Breast epithelium (tissue), 4 donors: ENCODE results near the gene ACSL1. TPM values are rescaled to one million over a fixed set of nuclear protein-coding genes. Genes with fewer than 3 reads are reported as not detected.

Experiments used
- DNase-seq, 2 donors: peaks; one replicate each; pipeline ENCODE4 v3.0.0-alpha.2; 2019; ENCODE audit warnings: low spot score in 2 of 2
- H3K27ac ChIP-seq, 2 donors: fragments of 200-600 bp; sonication (generic) in 1 of 2; one replicate each; pipeline ENCODE4 v1.5.1; 2016 to 2019; ENCODE audit warnings: mild to moderate bottlenecking in 1 of 2
- H3K27me3 ChIP-seq, 2 donors: fragments of 200-600 bp; sonication (generic) in 1 of 2; one replicate each; pipeline versions ENCODE4 v1.5.1 to v1.6.0; 2017 to 2019; ENCODE audit warnings: control low read depth in 1 of 2, mild to moderate bottlenecking in 1 of 2
- H3K36me3 ChIP-seq: fragments of 200-600 bp; one replicate; pipeline ENCODE4 v1.5.1; 2019
- H3K4me1 ChIP-seq, 2 donors: fragments of 200-600 bp; sonication (generic); one replicate each; pipeline ENCODE4 v1.5.1; 2016 to 2019; ENCODE audit warnings: control low read depth in 1 of 2
- H3K4me3 ChIP-seq, 3 donors: fragments of 200-600 bp; sonication (generic); 1 replicate in 2 of 3; 2 replicates in 1 of 3; pipeline ENCODE4 v1.5.1; 2016 to 2019; ENCODE audit warnings: mild to moderate bottlenecking in 3 of 3, moderate library complexity in 2 of 3
- H3K9me3 ChIP-seq, 2 donors: fragments of 200-600 bp; sonication (generic) in 1 of 2; one replicate each; pipeline ENCODE4 v1.5.1; 2016 to 2019; ENCODE audit warnings: control low read depth in 1 of 2
- CTCF ChIP-seq, 3 donors: fragments of 450-650 bp; IDR thresholded peaks; one replicate each; pipeline ENCODE4 v1.5.1; 2016 to 2017; ENCODE audit warnings: antibody characterized with exemption in 3 of 3, mild to moderate bottlenecking in 3 of 3, moderate library complexity in 3 of 3
- POLR2A ChIP-seq: fragments of 450-650 bp; IDR thresholded peaks from one replicate; pipeline ENCODE4 v1.6.1; 2016; ENCODE audit warnings: antibody characterized with exemption, mild to moderate bottlenecking, moderate library complexity
- POLR2AphosphoS5 ChIP-seq, 3 donors: sonication (generic); formaldehyde crosslinking; IDR thresholded peaks; one replicate each; pipeline ENCODE4 v1.6.1; 2017; ENCODE audit warnings: antibody characterized with exemption in 3 of 3
- intact Hi-C: fragments of 100-400 bp; cut with DNase I; formaldehyde crosslinking; loops from one replicate; pipeline ENCODE4 v1.15.1; 2023; ENCODE audit warnings: low total_unique reads
- total RNA-seq, 3 donors: library from RNA; depleted of rRNA; stranded (reverse); fragments of >200 nt; gene quantifications; one replicate each; pipeline ENCODE4 v1.1.0, GENCODE V29; 2016

ACSL1 gene
- total RNA-seq, 3 donors from 2014 or later, result 167 to 797 (median 254) TPM

- intact Hi-C loops, result no loop called here
- H3K4me3 ChIP-seq, result no peak overlapping the region
- H3K36me3 ChIP-seq, result no peaks in the 10 kb centered on the region
- no peaks in the 10 kb centered on the region for H3K4me1 ChIP-seq
- TF ChIP-seq POLR2A (no peak), CTCF (IDR thresholded peaks at IDR 0.05) (no peak), POLR2AphosphoS5 (IDR thresholded peaks at IDR 0.05) (no peak)
- H3K27me3 ChIP-seq, result no peaks in the 10 kb centered on the region
- H3K9me3 ChIP-seq, result no peaks in the 10 kb centered on the region
- H3K27ac ChIP-seq, result no peak overlapping the region
- DNase-seq, result no peak
These were observed 98.3 kb downstream of the ACSL1 start for GRCh38 chr4:184727430-184727829.

DNA sequence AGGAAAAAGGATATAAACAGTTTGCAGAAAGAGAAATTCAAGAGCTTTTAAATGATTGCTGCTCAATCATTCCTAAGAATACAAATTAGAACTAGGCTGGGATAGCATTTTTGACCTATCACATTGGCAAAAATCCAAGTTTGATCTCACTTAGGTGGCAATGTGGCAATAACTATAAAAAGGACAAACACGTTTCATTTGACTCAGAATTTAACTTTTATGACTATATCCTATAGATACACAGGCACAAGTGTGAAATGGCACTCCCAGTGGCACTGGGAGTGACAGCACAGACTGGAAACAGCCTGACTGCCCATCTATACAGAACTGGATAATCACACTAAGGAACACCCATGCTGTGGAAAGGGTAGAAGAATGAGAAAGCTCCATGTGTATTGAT, 103.0 kb downstream of the ACSL1 start:
- no peaks in the 10 kb centered on the region for H3K36me3 ChIP-seq
- intact Hi-C loops, result no loop called here
- no peak overlapping the region for H3K27ac ChIP-seq
- H3K4me1 ChIP-seq, result no peaks in the 10 kb centered on the region
- no peak for DNase-seq
- H3K4me3 ChIP-seq, result no peak overlapping the region
- H3K9me3 ChIP-seq, result peaks cover 0 to 6% of the 10 kb centered on the region in 2 donors
- TF ChIP-seq POLR2AphosphoS5 (IDR thresholded peaks at IDR 0.05), result no peak
- no peak for TF ChIP-seq POLR2A
- no peak for TF ChIP-seq CTCF (IDR thresholded peaks at IDR 0.05)
- no peaks in the 10 kb centered on the region for H3K27me3 ChIP-seq

DNA sequence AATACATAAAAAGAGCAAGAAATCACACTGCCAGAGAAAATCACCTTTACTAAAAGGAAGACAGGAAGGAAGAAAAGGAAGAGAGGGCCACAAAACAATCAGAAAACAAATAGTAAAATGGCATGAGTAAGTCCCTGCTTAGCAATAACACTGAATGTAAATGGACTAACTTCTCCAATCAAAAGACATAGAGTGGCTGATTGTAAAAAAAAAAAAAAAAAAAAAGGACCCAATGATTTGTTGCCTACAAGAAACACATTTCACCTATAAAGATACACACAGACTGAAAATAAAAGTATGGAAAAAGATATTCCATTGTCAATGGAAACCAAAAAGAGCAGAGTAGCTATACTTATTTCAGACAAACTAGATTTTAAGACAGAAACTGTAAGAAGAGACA, 104.5 kb downstream of the ACSL1 start:
- Histone ChIP-seq H3K27ac (no peak overlapping the region), H3K36me3 (no peaks in the 10 kb centered on the region), H3K4me1 (no peaks in the 10 kb centered on the region), H3K4me3 (no peak overlapping the region), H3K9me3 (peaks cover 0 to 6% of the 10 kb centered on the region in 2 donors), H3K27me3 (no peaks in the 10 kb centered on the region)
- TF ChIP-seq POLR2AphosphoS5 (IDR thresholded peaks at IDR 0.05), result no peak
- TF ChIP-seq POLR2A, result no peak
- no peak for TF ChIP-seq CTCF (IDR thresholded peaks at IDR 0.05)
- intact Hi-C loops, result no loop called here
- no peak for DNase-seq

DNA sequence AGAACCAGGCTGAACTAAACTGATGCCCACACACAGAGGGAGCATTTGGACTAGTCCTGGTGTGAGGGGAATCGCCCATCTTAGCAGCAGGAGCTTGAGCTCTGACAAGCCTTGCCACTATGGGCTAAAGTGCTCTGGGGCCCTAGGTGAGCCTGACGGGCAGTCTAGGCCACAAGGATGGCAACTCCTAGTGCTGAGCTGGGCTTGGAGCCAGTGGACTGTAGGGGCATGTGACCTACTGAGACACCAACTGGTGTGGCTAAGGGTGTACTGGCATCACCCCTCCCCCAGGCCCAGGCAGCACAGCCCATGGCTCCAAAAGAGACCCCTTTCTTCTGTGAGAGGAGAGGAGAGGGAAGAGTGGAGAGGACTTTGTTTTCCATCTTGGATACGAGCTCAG, 106.4 kb downstream of the ACSL1 start:
- DNase-seq, result no peak
- no peaks in the 10 kb centered on the region for H3K36me3 ChIP-seq
- no peak overlapping the region for H3K27ac ChIP-seq
- intact Hi-C loops, result no loop called here
- no peak overlapping the region for H3K4me3 ChIP-seq
- no peaks in the 10 kb centered on the region for H3K27me3 ChIP-seq
- TF ChIP-seq POLR2A (no peak), POLR2AphosphoS5 (IDR thresholded peaks at IDR 0.05) (no peak), CTCF (IDR thresholded peaks at IDR 0.05) (no peak)
- H3K4me1 ChIP-seq, result no peaks in the 10 kb centered on the region
- H3K9me3 ChIP-seq, result peaks cover 0 to 6% of the 10 kb centered on the region in 2 donors

- TF ChIP-seq POLR2AphosphoS5 (IDR thresholded peaks at IDR 0.05), result no peak
- TF ChIP-seq CTCF (IDR thresholded peaks at IDR 0.05), result no peak
- TF ChIP-seq POLR2A, result no peak
- no peak for DNase-seq
- H3K9me3 ChIP-seq, result no peaks in the 10 kb centered on the region
- no peak overlapping the region for H3K27ac ChIP-seq
- intact Hi-C loops, result no loop called here
- H3K4me3 ChIP-seq, result no peak overlapping the region
- H3K4me1 ChIP-seq, result no peaks in the 10 kb centered on the region
- H3K36me3 ChIP-seq, result no peaks in the 10 kb centered on the region
- H3K27me3 ChIP-seq, result no peaks in the 10 kb centered on the region
These were observed 110.2 kb downstream of the ACSL1 start for GRCh38 chr4:184715526-184715925.
